ENCODE data around the gene DNAJA3. TPM values are rescaled to one million over a fixed set of nuclear protein-coding genes. Genes with fewer than 3 reads are reported as not detected.

The DNAJA3 gene
- total RNA-seq, 6 donors from 2014 or later = 31.2 to 61.8 (median 36.6) TPM

GRCh38 chr16:4403133-4403949 lies 22.3 kb upstream of the DNAJA3 start:
- WGBS, 2 donors = 87 to 89% methylated on average over 16 to 24 of the region's 24 CpGs
- Histone ChIP-seq H3K9me3 (no peaks in the 10 kb centered on the region), H3K36me3 (peaks cover 17 to 76% (median 58%) of the 10 kb centered on the region in 4 donors), H3K27ac (no peak overlapping the region), H3K4me3 (no peak overlapping the region), H3K27me3 (no peaks in the 10 kb centered on the region), H3K4me1 (peaks cover 8 to 17% (median 10%) of the 10 kb centered on the region in 4 donors)
- DNase-seq (no peak), ATAC-seq (ENCODE audit: low FRiP score in 2 of 2) (no peak)
- TF ChIP-seq POLR2AphosphoS5 (IDR thresholded peaks at IDR 0.05) = no peak
- TF ChIP-seq, protein P1, sequence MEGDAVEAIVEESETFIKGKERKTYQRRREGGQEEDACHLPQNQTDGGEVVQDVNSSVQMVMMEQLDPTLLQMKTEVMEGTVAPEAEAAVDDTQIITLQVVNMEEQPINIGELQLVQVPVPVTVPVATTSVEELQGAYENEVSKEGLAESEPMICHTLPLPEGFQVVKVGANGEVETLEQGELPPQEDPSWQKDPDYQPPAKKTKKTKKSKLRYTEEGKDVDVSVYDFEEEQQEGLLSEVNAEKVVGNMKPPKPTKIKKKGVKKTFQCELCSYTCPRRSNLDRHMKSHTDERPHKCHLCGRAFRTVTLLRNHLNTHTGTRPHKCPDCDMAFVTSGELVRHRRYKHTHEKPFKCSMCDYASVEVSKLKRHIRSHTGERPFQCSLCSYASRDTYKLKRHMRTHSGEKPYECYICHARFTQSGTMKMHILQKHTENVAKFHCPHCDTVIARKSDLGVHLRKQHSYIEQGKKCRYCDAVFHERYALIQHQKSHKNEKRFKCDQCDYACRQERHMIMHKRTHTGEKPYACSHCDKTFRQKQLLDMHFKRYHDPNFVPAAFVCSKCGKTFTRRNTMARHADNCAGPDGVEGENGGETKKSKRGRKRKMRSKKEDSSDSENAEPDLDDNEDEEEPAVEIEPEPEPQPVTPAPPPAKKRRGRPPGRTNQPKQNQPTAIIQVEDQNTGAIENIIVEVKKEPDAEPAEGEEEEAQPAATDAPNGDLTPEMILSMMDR (IDR thresholded peaks at IDR 0.05) = no peak
- TF ChIP-seq EP300 (IDR thresholded peaks at IDR 0.05) = no peak
- TF ChIP-seq POLR2A (IDR thresholded peaks at IDR 0.05) = no peak

DNA sequence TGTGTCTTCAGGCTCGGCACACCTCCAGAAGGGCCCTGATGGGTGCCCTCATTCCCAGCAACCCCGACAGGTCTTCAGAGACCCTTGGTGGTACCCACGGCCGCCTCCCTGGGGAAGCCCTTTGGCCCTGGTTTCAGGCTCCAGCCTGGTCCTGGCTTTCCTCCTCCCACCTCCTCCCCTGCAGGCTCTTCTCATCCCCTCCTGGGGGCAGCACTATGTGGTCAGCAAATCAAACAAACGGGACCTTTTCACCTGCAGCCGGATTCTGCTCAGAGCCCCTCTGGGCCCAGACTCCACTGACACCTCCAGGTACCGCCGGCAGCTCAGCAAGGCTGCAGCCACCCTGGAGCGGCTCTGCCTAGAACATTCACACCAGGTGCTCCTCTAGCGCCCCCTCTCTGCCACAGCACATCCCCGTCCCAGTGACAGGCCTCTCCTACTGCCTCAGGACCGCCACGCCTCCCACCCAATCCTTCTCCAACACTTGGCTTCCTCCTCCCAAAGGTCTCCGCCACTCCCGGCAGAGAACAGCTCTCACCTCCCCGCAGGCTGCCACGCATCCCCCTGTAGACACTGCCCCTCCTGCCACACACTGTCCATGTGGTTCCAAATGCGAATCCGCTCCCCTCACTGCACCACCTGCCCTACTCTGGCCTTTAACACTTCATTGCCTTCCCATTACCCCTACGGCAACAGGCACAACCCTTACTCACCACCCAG lies 21.3 kb upstream of the DNAJA3 start:
- Histone ChIP-seq H3K27me3 (no peaks in the 10 kb centered on the region), H3K9me3 (no peaks in the 10 kb centered on the region), H3K27ac (no peak overlapping the region), H3K36me3 (peaks cover 17 to 81% (median 64%) of the 10 kb centered on the region in 4 donors), H3K4me3 (no peak overlapping the region), H3K4me1 (peaks cover 10 to 15% (median 12%) of the 10 kb centered on the region in 4 donors)
- WGBS, 2 donors = 83 to 87% methylated on average over 20 of the region's 20 CpGs
- peak in 1 of 2 donors; percentile 6 for ATAC-seq (ENCODE audit: low FRiP score in 2 of 2)
- DNase-seq = peak in 1 of 2 donors; percentile 64
- TF ChIP-seq POLR2A (IDR thresholded peaks at IDR 0.05) (no peak), EP300 (IDR thresholded peaks at IDR 0.05) (no peak), POLR2AphosphoS5 (IDR thresholded peaks at IDR 0.05) (no peak)
- TF ChIP-seq, protein P1 (IDR thresholded peaks at IDR 0.05) = peak in 4 of 6 experiments; percentile 34 to 58 (median 46)

DNA sequence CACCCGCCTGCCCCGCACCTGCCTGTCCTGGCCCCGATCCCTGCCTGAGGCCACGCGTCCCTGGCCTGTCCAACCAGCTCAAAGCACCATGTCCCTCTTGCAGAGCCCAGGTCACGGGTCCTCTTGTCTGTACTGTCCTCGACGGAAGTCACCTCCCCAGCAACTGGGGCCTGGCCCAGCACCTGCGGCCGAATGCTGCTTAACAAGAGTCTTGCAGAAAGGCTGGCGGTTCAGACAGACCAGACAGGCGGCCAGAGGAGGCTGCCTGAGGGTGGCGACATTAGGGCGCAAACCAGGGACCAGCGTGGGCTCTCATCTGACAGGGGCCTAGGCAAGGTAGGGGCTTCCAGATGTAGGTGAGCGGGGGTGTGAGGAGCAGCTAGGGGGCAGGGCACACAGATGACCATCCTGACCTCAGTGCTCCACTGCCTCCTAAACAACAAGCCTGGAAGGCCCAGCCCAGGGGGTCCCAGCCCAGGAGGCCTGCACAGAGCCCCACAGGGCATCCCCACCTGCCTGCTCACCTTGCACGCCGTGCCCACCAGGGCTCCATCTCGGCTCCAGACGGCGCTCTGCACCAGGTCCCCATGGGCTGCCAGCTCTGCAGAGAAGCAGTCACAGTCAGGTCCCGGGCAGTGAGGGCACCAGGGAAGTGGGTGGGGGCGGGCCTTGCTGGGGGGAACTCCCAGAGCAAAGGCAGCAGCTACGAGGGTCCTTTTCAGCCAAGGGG lies 20.5 kb upstream of the DNAJA3 start:
- Histone ChIP-seq H3K9me3 (no peaks in the 10 kb centered on the region), H3K4me3 (no peak overlapping the region), H3K27ac (no peak overlapping the region), H3K36me3 (peaks cover 17 to 87% (median 68%) of the 10 kb centered on the region in 4 donors), H3K4me1 (peaks cover 10 to 15% (median 11%) of the 10 kb centered on the region in 4 donors), H3K27me3 (no peaks in the 10 kb centered on the region)
- TF ChIP-seq POLR2AphosphoS5 (IDR thresholded peaks at IDR 0.05) = no peak
- no peak for TF ChIP-seq POLR2A (IDR thresholded peaks at IDR 0.05)
- no peak for TF ChIP-seq EP300 (IDR thresholded peaks at IDR 0.05)
- TF ChIP-seq, protein P1 (IDR thresholded peaks at IDR 0.05) = no peak
- 93 to 97% methylated on average over 15 to 24 of the region's 24 CpGs for WGBS, 2 donors
- ATAC-seq (ENCODE audit: low FRiP score in 2 of 2) = no peak
- peak in 1 of 2 donors; percentile 77 for DNase-seq

GRCh38 chr16:4407543-4408322 lies 17.9 kb upstream of the DNAJA3 start:
- 94 to 100% methylated on average over 4 to 8 of the region's 22 CpGs for WGBS, 2 donors
- TF ChIP-seq POLR2AphosphoS5 (IDR thresholded peaks at IDR 0.05) = peak in 1 of 2 donors; percentile 61
- TF ChIP-seq, protein P1 (IDR thresholded peaks at IDR 0.05) = no peak
- H3K36me3 ChIP-seq = peaks cover 21 to 86% (median 74%) of the 10 kb centered on the region in 4 donors

More at GRCh38 chr16:4407543-4408322, 17.9 kb upstream of the DNAJA3 start:
- peaks cover 9 to 23% (median 11%) of the 10 kb centered on the region in 4 donors for H3K4me1 ChIP-seq
- DNase-seq = no peak
- H3K27me3 ChIP-seq = no peaks in the 10 kb centered on the region
- H3K9me3 ChIP-seq = no peaks in the 10 kb centered on the region
- peak overlapping the region in 1 of 4 donors; percentile 21 for H3K27ac ChIP-seq
- no peak for ATAC-seq (ENCODE audit: low FRiP score in 2 of 2)
- no peak overlapping the region for H3K4me3 ChIP-seq

Measured in upper lobe of left lung (tissue), 6 donors.